GM12891 (cell line): ENCODE data around the gene MSH3.

Experiments used
- DNase-seq: peaks from one replicate; pipeline ENCODE4 v3.0.0; 2011; ENCODE audit warnings: low spot score; ENCODE audit not compliant: insufficient read length
- FAIRE-seq: peaks from 2 replicates; lab custom pipeline; 2011; peaks lifted over from hg19 to GRCh38; lab: Jason Lieb, UNC
- PAX5 ChIP-seq: IDR thresholded peaks from 2 replicates; pipeline ENCODE4 v1.6.1; 2011; ENCODE audit warnings: low read length, moderate library complexity, mild to moderate bottlenecking; ENCODE audit not compliant: insufficient read depth, severe bottlenecking
- POLR2A ChIP-seq: IDR thresholded peaks from 2 replicates; pipeline ENCODE4 v1.6.1; 2011; ENCODE audit warnings: low read depth, low read length, control low read depth
- POLR2AphosphoS5 ChIP-seq: IDR thresholded peaks from 2 replicates; pipeline ENCODE4 v1.6.1; 2011; ENCODE audit warnings: low read depth, low read length, control low read depth
- POU2F2 ChIP-seq: IDR thresholded peaks from 2 replicates; pipeline ENCODE4 v1.6.1; 2011; ENCODE audit warnings: low read depth, mild to moderate bottlenecking, control low read depth, low read length, moderate library complexity
- SPI1 ChIP-seq: IDR thresholded peaks from 2 replicates; pipeline ENCODE4 v1.6.1; 2011; ENCODE audit warnings: low read depth, low read length, control low read depth
- TAF1 ChIP-seq: IDR thresholded peaks from 2 replicates; pipeline ENCODE4 v1.6.1; 2011; ENCODE audit warnings: low read depth, low read length, control low read depth

Gene MSH3

GRCh38 chr5:80676706-80677105 is 22.3 kb downstream of the MSH3 start:
- TF ChIP-seq SPI1: no peak
- no peak for TF ChIP-seq PAX5
- TF ChIP-seq POU2F2: no peak
- TF ChIP-seq TAF1: no peak
- TF ChIP-seq POLR2AphosphoS5: no peak
- TF ChIP-seq POLR2A: no peak
- no peak for DNase-seq
- no peak for FAIRE-seq

GRCh38 chr5:80686757-80687156 is 32.3 kb downstream of the MSH3 start:
- no peak for FAIRE-seq
- DNase-seq: no peak
- TF ChIP-seq PAX5 (no peak), POLR2A (no peak), TAF1 (no peak), POU2F2 (no peak), SPI1 (no peak), POLR2AphosphoS5 (no peak)

DNA sequence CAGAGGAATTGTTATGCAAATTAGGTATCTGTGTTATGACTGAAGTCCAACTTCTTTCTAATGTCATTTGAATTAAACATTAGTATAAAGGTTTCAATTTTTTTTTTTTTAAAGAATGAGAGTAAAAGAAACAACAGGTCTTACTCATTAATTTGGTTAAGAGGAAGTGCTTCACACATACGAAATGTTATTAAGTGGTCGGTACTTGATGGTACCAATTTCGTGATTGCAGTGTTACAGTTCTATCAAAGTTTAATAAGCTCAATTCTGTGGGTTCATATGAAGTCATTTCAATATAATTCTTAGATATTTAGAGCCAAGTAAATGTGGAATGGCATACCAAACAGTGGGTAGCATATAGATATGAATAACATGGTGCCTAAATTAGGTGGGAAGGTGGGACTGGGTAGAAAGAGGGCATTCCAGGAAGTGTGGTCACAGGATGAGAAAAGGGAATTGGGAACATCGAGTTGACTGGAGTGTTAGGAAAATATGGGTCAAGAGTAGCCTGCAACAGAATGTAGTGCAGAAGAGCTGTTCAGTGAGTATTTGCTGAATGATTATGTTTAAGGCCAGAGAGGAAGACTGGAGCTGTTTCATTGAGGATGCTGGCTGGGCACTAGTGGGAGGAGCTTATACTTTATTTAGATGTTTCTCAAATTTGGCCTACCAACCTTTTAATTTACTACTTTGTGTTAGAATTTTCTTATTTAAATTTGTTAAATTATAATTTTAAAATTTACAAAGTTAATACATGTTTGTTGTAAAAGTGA is 34.4 kb downstream of the MSH3 start:
- TF ChIP-seq PAX5: no peak
- no peak for TF ChIP-seq POLR2A
- no peak for TF ChIP-seq POLR2AphosphoS5
- TF ChIP-seq SPI1: peak; percentile 38; the same call in 1 of the 2 replicates
- no peak for TF ChIP-seq TAF1
- no peak for DNase-seq
- no peak for FAIRE-seq

DNA sequence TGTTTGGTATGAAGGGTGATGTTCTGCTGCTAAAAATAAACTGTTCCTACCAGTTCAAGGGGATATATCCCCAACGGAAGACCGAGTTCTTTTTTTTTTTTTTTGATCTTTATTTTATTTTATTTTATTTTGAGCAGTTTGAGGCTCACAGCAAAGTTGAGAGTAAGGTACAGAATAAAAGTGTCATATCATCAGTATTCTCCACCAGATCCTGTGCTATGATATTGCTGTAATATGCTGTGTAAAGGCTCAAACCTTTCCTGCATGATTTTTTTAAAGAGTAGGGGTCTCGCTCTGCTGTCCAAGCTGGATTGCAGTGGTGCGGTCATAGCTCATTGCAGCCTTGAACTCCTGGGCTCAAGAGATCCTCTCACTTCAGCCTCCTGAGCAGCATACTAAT is 35.2 kb downstream of the MSH3 start:
- FAIRE-seq: peak; percentile 26
- TF ChIP-seq SPI1: no peak
- DNase-seq: no peak

DNA sequence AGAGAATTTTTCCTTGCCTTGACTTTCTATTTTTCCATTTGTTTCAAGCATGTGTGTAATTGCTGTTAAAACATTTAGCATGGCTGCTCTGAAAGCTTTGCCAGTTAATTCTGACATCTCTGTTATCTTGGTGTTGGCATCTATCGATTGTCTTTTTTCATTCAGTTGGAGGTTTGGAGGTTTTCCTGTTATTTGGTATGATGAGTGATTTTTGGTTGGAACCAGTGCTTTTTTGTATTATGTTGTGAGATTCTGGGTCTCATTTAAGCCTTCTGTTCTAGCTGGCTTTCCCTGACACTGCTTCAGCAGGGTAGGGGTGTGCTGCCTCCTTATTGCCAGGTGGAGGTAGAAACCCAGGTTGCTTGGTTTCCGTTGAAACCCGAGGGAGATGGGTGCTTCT is 41.2 kb downstream of the MSH3 start:
- DNase-seq: no peak
- TF ChIP-seq PAX5 (no peak), POLR2AphosphoS5 (no peak), SPI1 (no peak), POLR2A (no peak), POU2F2 (no peak), TAF1 (no peak)
- no peak for FAIRE-seq

DNA sequence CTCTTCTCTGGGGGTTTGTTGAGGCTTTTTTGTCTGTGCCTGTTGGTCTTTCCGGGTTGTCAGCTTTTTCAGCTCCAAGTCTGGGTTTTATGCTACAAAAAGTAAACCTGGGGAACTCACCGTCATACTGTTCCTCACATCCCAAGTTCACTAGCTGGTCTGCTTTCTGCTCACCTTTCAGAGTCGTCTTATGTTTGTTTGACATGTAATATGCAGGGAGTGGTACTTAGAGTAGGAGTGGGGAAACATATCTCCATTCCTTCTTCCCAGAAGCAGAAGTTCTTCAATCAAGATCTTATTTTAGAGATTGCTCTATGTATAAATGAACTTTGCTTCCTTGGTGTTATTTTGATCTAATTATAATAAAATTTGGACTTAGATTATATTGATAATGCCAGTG is 42.0 kb downstream of the MSH3 start:
- TF ChIP-seq PAX5 (no peak), TAF1 (no peak), POLR2A (no peak), POLR2AphosphoS5 (no peak), POU2F2 (no peak), SPI1 (no peak)
- no peak for FAIRE-seq
- no peak for DNase-seq

DNA sequence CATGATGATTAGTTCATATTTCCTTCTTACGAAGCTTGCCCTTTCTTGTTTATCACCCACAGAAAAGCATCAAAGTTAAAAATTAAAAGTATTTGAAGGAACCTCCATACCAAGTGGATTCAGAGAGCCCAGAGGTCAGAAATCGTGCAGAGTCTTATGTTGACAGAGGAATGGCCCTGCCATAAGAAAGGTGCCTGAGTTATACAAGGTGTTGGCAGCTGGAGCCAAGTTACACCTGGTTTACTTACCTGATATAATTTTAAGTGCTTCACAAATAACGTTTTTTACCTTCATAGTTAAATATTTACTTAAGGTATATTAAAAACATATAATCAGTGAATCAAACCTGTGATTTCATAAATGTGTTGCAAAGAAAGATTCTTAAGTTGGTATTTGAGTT is 42.6 kb downstream of the MSH3 start:
- TF ChIP-seq POU2F2: no peak
- TF ChIP-seq SPI1: no peak
- DNase-seq (no peak), FAIRE-seq (no peak)

DNA sequence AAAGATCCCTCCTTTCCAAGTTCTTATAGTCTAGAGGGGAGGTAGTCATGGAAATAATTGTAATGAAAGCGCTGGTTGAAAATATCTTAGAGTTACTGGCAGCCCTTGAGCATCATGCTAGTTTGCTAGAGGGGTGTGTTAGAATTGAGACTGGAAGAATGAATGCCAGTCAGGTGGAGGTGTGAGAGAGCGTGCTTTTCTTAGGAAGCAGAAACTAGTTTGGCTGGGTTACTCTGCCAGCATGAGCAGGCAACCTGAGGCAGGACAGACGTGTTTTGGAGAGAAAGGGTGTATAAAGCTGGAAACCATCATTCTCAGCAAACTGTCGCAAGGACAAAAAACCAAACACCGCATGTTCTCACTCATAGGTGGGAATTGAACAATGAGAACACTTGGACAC is 43.9 kb downstream of the MSH3 start:
- TF ChIP-seq POLR2AphosphoS5: no peak
- TF ChIP-seq PAX5: no peak
- no peak for TF ChIP-seq TAF1
- FAIRE-seq (no peak), DNase-seq (no peak)

DNA sequence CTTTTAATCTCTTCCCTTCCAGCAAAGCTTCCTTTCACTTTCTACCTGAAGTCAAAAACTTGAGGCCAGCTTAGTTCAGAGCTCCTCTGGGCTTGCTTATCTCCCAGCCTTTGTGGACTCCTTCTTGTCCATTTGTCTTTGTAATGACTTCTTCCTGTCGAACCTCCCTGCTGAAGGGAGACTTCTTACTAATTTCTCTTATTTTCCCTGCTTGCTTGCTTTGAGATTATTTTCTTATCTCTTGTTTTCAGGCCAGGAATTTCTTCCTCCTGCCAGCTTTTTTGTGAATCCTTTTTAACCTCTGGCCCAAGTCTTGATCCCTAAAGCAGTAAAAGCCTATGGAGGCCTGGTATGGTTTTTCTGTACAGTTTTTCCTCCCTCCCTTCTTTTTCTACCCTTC is 47.1 kb downstream of the MSH3 start:
- DNase-seq: no peak
- FAIRE-seq: no peak
- TF ChIP-seq SPI1 (no peak), PAX5 (no peak), POU2F2 (no peak), POLR2A (no peak), POLR2AphosphoS5 (no peak), TAF1 (no peak)

DNA sequence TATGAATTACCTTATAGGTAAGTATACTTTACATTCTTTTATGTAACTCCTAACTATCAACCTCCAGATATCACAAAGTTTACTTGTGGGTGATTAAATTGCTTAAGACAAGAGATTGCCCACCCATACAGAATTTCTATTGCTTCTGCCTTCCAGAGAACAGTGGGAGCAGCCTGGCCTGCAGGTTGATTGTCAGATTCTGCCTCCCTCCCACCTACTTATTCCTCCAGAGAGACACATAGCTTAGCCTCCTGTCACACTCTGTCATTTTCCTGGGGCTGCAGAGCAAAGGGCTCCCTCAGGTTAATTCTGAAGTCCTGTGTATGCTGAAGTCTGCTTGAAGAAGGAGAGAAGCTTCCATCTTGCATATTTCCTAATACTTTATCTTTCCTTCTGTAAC is 48.8 kb downstream of the MSH3 start:
- no peak for FAIRE-seq
- DNase-seq: no peak

DNA sequence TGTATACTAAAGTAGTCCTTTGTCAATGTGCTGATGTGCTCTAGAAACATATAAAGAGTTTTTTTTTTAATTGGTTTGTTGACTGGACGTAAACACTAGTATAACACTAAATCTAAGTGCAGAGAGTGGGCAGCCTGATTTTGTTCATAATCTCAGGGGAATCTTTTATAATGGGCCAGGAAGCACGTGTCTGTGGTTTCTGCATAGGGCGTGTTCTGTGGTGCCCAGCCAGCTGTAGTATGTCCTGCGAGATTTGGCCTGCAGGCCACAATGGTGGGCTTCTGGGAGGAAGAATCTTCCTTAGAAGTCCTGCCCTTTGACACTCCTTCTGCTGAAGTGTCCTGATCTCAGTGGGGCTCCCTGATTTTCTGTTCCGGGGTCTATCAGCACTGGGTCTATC is 49.3 kb downstream of the MSH3 start:
- DNase-seq: no peak
- TF ChIP-seq POLR2A (no peak), POLR2AphosphoS5 (no peak), POU2F2 (no peak), TAF1 (no peak), PAX5 (no peak), SPI1 (no peak)
- no peak for FAIRE-seq

More for the DNA sequence above, 48.8 kb downstream of the MSH3 start:
- no peak for TF ChIP-seq TAF1
- no peak for TF ChIP-seq POU2F2
- no peak for TF ChIP-seq POLR2AphosphoS5
- no peak for TF ChIP-seq SPI1
- no peak for TF ChIP-seq POLR2A
- TF ChIP-seq PAX5: no peak
